ENCODE measurements around the gene SYNE4.
"Not testable (repeated sequence)": the region's sequence is repeated elsewhere in the genome, so short reads cannot be mapped to it uniquely, and the experiment has no call there.

The SYNE4 gene

DNA sequence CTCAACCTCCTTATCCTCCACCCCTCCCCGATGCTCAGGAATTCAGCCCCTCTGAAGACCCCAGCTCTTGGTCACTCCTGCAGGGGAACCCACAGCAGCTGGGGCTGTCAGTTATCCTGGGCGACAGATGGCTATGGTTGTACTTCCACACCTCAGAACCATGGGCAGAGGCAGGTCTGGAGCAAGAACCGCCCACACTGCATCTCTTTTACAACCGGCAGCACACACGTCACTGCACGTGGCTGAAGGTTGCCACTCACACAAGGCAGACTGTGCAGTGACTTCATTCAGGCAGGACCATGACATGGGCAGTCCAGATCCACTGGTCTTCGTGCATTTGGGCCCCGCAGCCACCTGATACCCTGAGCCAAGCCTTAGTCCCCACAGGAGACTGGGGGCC lies 35.1 kb downstream of the SYNE4 start:
- WGBS (ENCODE audit: insufficient coverage, insufficient read length), result no CpG with 5 or more reads among the region's 8 CpGs
- no peak overlapping the region for H3K4me3 ChIP-seq (ENCODE audit: low read length)
- DNase-seq (ENCODE audit: low read depth, low spot score), result no peak
- no peaks in the 10 kb centered on the region for H3K36me3 ChIP-seq (ENCODE audit: control insufficient read depth, insufficient read depth, low read length)
- H3K27ac ChIP-seq (ENCODE audit: low read length), result no peak overlapping the region
- 0 out of 2 replicates have a peak, but pooled peaks cover 2% of the 10 kb centered on the region for H3K4me1 ChIP-seq (ENCODE audit: control insufficient read depth, insufficient read depth, low read length)
- no peaks in the 10 kb centered on the region for H3K9me3 ChIP-seq (ENCODE audit: control insufficient read depth, insufficient read depth, low read length)
- H3K27me3 ChIP-seq (ENCODE audit: control insufficient read depth, insufficient read depth, low read length), result no peaks in the 10 kb centered on the region

DNA sequence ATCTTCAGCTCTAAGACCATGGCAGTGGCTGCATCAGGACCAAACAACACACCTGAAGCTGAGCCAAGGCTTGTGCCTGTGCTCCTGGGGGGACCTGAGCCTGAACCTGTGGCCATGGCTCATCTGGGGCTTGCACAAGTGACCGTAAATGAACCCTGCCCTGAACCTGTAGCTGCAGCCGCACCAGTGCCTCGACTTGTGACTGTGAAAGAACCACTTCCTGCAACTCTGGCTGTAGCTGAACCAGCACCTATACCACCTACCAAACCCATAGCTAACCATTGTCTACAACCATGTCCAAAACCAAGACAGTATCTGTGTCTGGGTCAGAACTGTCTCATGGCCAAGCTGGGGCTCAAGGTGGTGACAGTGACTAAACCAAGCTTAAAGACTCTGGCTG lies 41.8 kb downstream of the SYNE4 start:
- no peaks in the 10 kb centered on the region for H3K4me1 ChIP-seq (ENCODE audit: control insufficient read depth, insufficient read depth, low read length)
- no peaks in the 10 kb centered on the region for H3K9me3 ChIP-seq (ENCODE audit: control insufficient read depth, insufficient read depth, low read length)
- WGBS (ENCODE audit: insufficient coverage, insufficient read length), result no CpG with 5 or more reads among the region's 3 CpGs
- H3K36me3 ChIP-seq (ENCODE audit: control insufficient read depth, insufficient read depth, low read length), result no peaks in the 10 kb centered on the region
- no peaks in the 10 kb centered on the region for H3K27me3 ChIP-seq (ENCODE audit: control insufficient read depth, insufficient read depth, low read length)
- H3K4me3 ChIP-seq (ENCODE audit: low read length), result no peak overlapping the region
- DNase-seq (ENCODE audit: low read depth, low spot score), result no peak
- no peak overlapping the region for H3K27ac ChIP-seq (ENCODE audit: low read length)

DNA sequence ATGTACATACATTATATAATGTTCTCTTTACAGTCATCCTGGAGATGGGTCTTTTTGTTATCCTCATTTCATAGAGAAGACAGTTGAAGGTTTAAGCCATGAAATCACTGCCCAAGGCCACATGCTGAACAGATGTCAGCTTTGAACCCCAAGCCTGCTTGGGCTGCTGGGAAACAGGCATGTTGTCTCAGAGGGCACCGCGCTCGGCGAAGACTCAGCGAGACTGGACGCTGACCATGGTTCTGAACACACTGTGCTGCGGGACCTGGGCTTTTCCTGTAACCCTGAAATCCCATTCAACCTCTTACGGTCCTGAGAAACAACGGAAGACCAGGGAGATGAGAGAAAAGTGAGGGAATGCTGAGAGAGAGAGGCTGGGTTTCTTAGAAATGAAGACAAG lies 45.1 kb downstream of the SYNE4 start:
- no peaks in the 10 kb centered on the region for H3K36me3 ChIP-seq (ENCODE audit: control insufficient read depth, insufficient read depth, low read length)
- H3K27me3 ChIP-seq (ENCODE audit: control insufficient read depth, insufficient read depth, low read length), result peaks cover 12% of the 10 kb centered on the region; the same call in 1 of the 2 replicates
- no peak overlapping the region for H3K4me3 ChIP-seq (ENCODE audit: low read length)
- peak; percentile 52 for DNase-seq (ENCODE audit: low read depth, low spot score)
- no peaks in the 10 kb centered on the region for H3K9me3 ChIP-seq (ENCODE audit: control insufficient read depth, insufficient read depth, low read length)
- peaks cover 4% of the 10 kb centered on the region; the same call in 1 of the 2 replicates for H3K4me1 ChIP-seq (ENCODE audit: control insufficient read depth, insufficient read depth, low read length)
- H3K27ac ChIP-seq (ENCODE audit: low read length), result no peak overlapping the region
- no CpG with 5 or more reads among the region's 9 CpGs for WGBS (ENCODE audit: insufficient coverage, insufficient read length)

DNA sequence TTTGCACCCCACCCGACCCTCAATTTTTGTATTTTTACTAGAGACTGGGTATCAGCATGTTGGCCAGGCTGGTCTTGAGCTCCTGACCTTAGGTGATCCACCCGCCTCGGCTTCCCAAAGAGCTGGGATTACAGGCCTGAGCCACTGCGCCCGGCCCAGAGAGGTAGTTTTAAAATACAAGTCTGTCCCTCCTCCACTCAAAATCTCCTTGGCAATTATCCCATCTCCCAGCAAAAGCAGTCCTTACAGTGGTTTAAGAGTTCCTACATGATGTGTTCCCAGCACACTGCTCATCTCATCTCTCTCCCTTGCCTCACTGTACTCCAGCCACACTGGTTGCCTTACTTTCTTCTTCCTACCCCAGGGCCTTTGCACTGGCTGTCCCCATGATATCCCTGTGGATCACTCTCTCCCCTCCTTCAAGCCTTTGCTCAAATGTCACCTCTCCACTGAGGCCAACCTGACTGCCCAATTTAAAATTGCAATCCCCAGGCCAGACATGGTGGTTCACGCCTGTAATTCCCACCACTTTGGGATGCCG lies 48.1 kb downstream of the SYNE4 start:
- no peak for DNase-seq (ENCODE audit: low read depth, low spot score)
- no peaks in the 10 kb centered on the region for H3K36me3 ChIP-seq (ENCODE audit: control insufficient read depth, insufficient read depth, low read length)
- H3K27me3 ChIP-seq (ENCODE audit: control insufficient read depth, insufficient read depth, low read length), result peaks cover 18% of the 10 kb centered on the region; the same call in 1 of the 2 replicates
- H3K27ac ChIP-seq (ENCODE audit: low read length), result no peak overlapping the region
- WGBS (ENCODE audit: insufficient coverage, insufficient read length), result no CpG with 5 or more reads among the region's 7 CpGs
- peaks cover 4% of the 10 kb centered on the region; the same call in 1 of the 2 replicates for H3K4me1 ChIP-seq (ENCODE audit: control insufficient read depth, insufficient read depth, low read length)
- H3K4me3 ChIP-seq (ENCODE audit: low read length), result no peak overlapping the region
- H3K9me3 ChIP-seq (ENCODE audit: control insufficient read depth, insufficient read depth, low read length), result no peaks in the 10 kb centered on the region

DNA sequence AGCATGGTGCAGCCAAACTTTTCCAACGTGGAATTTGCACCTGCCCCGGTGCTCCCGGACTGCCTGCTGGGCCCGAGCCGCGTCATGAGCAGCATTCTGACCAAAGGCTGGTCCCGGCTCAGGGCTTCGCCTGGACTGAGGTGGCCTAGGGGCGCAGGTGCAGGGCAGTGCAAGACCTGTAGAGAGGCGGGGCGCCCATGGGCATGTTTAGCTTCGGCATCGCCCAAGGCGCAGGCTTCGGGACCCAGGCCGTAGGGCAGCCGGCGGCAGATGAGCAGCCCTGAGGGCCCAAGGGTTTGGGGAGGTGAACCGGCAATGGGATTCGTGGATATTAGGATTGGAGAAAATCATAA lies 48.7 kb downstream of the SYNE4 start:
- DNase-seq (ENCODE audit: low read depth, low spot score), result no peak
- peaks cover 18% of the 10 kb centered on the region; the same call in 1 of the 2 replicates for H3K27me3 ChIP-seq (ENCODE audit: control insufficient read depth, insufficient read depth, low read length)

DNA sequence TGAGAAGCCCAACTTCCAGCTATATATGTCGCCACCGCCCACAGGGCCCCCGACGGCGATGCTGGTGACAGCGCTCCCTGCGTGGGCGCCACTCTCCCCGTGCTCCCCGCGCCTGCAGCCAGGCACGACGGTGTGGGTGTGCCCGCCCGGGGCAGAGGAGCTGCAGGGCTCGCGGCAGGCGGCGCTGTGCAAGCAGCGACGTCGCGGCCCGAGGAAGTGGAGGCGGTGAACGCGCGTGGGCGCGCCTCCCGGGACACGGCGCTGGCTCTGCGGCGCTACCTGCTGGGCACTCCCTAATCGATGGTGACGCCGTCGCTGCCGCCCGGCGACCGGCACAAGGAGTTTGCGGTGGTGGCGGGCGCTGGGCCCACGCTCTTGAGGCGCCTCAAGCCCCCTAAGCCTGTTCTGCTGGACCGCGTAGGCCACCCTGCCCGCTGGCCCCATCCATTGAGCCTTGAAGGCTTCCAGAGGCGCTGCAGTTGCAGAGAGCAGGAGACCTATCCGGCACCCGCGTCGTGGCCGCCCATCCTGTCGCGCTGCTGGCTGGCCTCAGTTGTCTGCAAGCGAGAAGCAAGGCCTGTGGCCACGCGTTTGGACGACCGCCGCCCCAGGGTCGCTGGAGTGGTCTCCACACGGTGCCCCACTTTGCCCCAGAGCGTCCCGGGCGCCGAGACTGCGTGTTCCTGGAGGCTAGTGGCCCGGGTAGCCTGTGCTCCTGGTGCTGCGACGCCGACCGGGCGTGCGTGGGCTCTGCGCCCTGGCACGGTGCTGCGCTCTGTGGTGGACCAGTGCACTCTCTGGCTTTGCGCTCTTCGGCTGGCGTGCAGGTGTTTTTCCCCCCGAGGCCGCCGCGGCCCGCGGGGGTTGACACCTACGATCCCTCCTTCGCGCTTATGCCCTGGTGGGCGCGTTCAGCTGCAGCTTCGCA lies 49.3 kb downstream of the SYNE4 start:
- Histone ChIP-seq H3K9me3 (ENCODE audit: control insufficient read depth, insufficient read depth, low read length) (no peaks in the 10 kb centered on the region), H3K27me3 (ENCODE audit: control insufficient read depth, insufficient read depth, low read length) (peaks cover 18% of the 10 kb centered on the region; the same call in 1 of the 2 replicates), H3K4me3 (ENCODE audit: low read length) (peak overlapping the region; percentile 6; the same call in 1 of the 2 replicates), H3K27ac (ENCODE audit: low read length) (no peak overlapping the region), H3K36me3 (ENCODE audit: control insufficient read depth, insufficient read depth, low read length) (no peaks in the 10 kb centered on the region), H3K4me1 (ENCODE audit: control insufficient read depth, insufficient read depth, low read length) (peaks cover 4% of the 10 kb centered on the region; the same call in 1 of the 2 replicates)
- no peak for DNase-seq (ENCODE audit: low read depth, low spot score)
- no CpG with 5 or more reads among the region's 97 CpGs for WGBS (ENCODE audit: insufficient coverage, insufficient read length)

More for the DNA sequence above, 48.7 kb downstream of the SYNE4 start:
- Histone ChIP-seq H3K27ac (ENCODE audit: low read length) (no peak overlapping the region), H3K36me3 (ENCODE audit: control insufficient read depth, insufficient read depth, low read length) (no peaks in the 10 kb centered on the region), H3K4me3 (ENCODE audit: low read length) (no peak overlapping the region), H3K9me3 (ENCODE audit: control insufficient read depth, insufficient read depth, low read length) (no peaks in the 10 kb centered on the region), H3K4me1 (ENCODE audit: control insufficient read depth, insufficient read depth, low read length) (peaks cover 4% of the 10 kb centered on the region; the same call in 1 of the 2 replicates)
- WGBS (ENCODE audit: insufficient coverage, insufficient read length), result no CpG with 5 or more reads among the region's 20 CpGs

DNA sequence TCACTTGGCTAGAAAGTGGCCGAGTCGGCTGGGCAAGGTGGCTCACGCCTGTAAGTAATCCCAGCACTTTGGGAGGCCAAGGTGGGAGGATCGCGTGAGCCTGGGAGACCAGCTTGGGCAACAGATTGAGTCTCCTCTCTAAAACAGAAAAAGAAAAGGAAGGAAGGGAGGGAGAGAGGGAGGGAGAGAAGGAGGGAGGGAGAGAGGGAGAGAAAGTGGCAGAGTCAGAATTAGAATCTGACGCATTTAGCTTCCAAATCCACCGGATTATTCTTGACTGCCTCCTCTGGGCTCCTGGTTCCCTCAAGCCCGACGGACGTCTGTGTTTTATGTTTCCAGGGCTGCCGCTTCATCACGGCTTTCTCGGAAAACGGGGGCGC lies 50.0 kb downstream of the SYNE4 start:
- no peak for DNase-seq (ENCODE audit: low read depth, low spot score)
- WGBS (ENCODE audit: insufficient coverage, insufficient read length), result no CpG with 5 or more reads among the region's 15 CpGs
- Histone ChIP-seq H3K27me3 (ENCODE audit: control insufficient read depth, insufficient read depth, low read length) (peaks cover 18% of the 10 kb centered on the region; the same call in 1 of the 2 replicates), H3K9me3 (ENCODE audit: control insufficient read depth, insufficient read depth, low read length) (no peaks in the 10 kb centered on the region), H3K27ac (ENCODE audit: low read length) (no peak overlapping the region), H3K4me3 (ENCODE audit: low read length) (peak overlapping the region; percentile 6; the same call in 1 of the 2 replicates), H3K4me1 (ENCODE audit: control insufficient read depth, insufficient read depth, low read length) (peaks cover 4% of the 10 kb centered on the region; the same call in 1 of the 2 replicates), H3K36me3 (ENCODE audit: control insufficient read depth, insufficient read depth, low read length) (no peaks in the 10 kb centered on the region)

DNA sequence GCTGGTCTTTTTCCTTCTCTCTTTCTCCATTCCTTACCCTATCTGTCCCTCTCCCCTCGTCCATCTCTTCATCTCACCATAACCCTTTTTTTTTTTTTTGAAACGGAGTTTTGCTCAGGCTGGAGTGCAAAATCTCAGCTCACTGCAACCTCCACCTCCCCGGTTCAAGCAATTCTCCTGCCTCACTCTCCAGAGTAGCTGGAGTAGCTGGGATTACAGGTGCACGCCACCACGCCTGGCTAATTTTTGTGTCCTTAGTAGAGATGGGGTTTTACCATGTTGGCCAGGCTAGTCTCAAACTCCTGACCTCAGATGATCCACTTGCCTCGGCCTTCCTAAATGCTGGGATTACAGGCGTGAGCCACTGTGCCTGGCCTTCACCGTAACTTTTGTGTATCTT lies 51.2 kb downstream of the SYNE4 start:
- H3K4me3 ChIP-seq (ENCODE audit: low read length); H3K36me3 ChIP-seq (ENCODE audit: control insufficient read depth, insufficient read depth, low read length); H3K4me1 ChIP-seq (ENCODE audit: control insufficient read depth, insufficient read depth, low read length); H3K27ac ChIP-seq (ENCODE audit: low read length); DNase-seq (ENCODE audit: low read depth, low spot score); H3K9me3 ChIP-seq (ENCODE audit: control insufficient read depth, insufficient read depth, low read length): not testable (repeated sequence)
- H3K27me3 ChIP-seq (ENCODE audit: control insufficient read depth, insufficient read depth, low read length), result peaks cover 18% of the 10 kb centered on the region; the same call in 1 of the 2 replicates
- no CpG with 5 or more reads among the region's 8 CpGs for WGBS (ENCODE audit: insufficient coverage, insufficient read length)

DNA sequence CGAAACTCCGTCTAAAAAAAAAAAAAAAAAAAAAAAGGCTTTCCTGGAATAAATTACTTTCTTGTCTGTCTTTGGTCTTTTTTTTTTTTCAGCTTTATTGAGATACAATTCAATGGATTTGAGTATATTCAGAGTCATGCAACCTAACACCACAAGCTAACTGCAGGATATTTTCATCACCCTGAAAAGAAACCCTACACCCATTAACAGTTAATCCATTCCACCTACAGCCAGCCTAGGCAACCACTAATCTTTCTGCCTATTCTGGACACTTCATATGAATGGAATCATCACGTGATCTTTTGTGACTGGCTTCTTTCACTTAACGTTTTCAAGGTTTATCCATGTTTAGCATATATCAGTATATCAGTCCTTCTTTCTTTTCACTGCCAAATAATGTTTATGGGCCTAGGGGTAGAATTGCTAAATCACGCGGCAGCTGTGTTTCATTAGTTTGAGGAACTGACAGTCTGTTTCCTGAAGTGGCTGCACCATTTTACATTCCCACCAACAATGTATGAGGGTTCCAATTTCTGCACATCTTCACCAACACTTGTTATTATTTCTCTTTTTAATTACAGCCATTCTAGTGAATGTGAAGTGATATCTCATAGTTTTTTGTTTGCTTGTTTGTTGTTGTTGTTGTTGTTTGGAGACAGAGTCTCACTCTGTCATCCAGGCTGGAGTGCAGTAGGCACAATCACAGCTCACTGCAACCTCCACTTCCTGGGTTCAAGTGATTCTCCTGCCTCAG lies 52.6 kb downstream of the SYNE4 start:
- Histone ChIP-seq H3K9me3 (ENCODE audit: control insufficient read depth, insufficient read depth, low read length) (no peaks in the 10 kb centered on the region), H3K4me1 (ENCODE audit: control insufficient read depth, insufficient read depth, low read length) (peaks cover 4% of the 10 kb centered on the region; the same call in 1 of the 2 replicates), H3K36me3 (ENCODE audit: control insufficient read depth, insufficient read depth, low read length) (no peaks in the 10 kb centered on the region), H3K4me3 (ENCODE audit: low read length) (no peak overlapping the region), H3K27me3 (ENCODE audit: control insufficient read depth, insufficient read depth, low read length) (peaks cover 18% of the 10 kb centered on the region; the same call in 1 of the 2 replicates), H3K27ac (ENCODE audit: low read length) (no peak overlapping the region)
- DNase-seq (ENCODE audit: low read depth, low spot score), result no peak
- WGBS (ENCODE audit: insufficient coverage, insufficient read length), result no CpG with 5 or more reads among the region's 6 CpGs
